ENCODE measurements around the gene HDGF.
A peak's percentile ranks its signal among the peaks of the same experiment; 100 is the strongest.

HDGF gene

DNA sequence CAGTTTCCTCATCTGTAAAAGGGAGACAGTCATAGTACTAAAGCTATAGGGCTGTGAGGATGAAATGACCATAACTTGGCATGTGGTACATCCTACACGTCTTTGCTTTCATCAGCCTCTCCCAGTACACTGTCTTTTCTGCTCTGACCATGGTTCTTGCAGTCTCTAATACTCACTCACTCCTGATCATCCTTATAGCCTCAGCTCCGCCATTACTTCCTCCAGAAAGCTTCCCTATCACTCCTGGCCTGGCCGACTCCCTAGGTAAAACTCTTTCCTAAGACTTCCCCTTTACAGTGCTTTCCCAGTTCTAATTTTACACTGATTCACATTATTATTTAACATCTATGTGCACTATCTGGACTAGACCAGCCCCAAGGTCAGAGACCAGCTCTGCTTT lies 5.6 kb downstream of the HDGF start:
- no peak for DNase-seq

DNA sequence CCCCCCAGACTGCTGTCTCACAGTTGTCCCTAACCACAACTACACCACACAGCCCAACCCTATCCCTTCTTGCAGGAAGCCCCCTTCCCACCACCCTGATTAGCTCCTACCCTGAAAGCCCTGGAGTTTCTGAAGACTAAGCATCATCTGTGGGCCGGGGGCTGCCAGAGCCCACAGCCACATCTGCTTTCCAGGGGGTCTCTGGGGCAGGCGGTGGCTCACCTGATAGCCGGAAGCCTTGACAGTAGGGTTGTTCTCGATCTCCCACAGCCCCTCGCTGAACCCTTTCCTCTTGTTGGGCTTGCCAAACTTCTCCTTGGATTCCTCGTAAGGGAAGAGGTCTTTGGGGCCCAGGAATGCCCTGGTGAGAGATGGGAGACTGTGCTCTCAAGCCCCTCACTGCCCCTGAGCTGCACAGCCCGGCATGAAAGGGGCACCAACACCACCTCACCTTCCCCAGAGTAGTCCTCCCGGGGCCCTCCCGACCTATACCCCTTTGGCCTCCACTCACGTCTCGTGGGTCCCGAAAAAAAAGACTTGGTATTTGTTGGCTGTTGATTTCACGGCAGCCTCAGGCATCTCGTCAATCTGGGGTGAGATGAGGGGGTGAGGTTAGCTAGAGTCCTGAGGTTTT lies 6.6 kb downstream of the HDGF start:
- no peak for DNase-seq

DNA sequence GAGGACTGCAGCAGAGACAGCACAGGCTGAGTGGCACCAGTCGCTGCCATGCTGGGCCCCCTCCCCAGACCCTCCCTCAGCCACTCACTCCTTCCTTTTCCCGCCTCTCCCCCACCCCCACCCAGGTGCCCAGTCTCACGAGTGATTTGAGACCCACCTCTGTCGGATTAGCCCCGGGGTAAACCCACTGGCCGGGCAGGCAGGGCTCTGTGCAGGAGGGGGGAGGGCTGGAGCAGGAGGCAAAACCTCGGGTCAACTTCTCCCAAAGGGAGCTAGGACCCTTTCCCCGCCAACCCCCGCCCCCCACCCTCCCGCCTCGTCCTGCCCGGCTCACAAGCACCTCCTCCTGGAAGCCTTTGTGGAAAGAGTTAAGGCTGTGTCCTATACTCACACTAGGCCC lies 7.1 kb downstream of the HDGF start:
- no peak for DNase-seq

DNA sequence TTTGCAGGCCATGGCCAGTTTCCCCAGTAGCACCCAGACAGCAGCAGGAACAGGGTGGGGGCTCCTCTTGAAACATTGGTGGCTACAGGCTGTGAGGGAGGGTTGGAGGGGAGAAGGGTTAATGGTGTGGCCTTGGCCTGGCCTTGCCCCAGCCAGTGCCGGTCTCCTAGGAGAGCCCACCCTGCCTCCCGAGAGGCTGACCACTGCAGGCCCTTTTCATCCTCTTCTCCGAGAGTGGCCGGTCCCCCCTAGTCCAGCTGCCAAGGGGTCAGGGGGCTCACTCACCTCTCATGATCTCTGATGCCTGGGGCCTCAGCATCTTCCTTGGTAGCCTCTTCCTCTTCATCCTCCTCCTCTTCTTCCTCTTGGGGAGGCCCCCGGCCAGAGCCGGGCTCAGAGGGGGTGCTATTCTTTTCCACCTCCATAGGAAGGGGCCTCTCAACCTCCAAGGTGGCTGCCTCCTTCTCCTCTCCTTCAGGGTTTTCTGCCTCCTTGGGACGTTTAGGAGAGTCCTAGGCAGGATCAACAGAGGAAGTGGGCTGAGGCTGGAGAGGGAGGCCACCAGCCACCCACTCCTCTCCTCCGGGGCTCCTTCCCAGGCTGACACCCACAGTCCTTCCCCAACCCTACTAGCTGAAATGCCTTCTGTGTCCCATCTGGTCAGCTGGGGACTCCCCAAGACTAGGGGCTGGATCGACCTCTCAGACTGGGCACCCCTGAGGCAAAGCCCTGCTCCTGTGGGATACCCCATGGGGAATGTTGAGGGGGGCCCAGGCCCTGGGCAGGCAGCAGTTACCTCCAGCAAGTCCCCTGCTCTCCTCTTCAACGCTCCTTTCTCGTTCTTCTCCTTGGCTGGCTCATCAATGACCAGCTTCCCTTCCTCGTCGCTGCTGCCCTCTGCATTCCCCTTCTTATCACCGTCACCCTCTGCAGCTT lies 7.8 kb downstream of the HDGF start:
- no peak for DNase-seq

DNA sequence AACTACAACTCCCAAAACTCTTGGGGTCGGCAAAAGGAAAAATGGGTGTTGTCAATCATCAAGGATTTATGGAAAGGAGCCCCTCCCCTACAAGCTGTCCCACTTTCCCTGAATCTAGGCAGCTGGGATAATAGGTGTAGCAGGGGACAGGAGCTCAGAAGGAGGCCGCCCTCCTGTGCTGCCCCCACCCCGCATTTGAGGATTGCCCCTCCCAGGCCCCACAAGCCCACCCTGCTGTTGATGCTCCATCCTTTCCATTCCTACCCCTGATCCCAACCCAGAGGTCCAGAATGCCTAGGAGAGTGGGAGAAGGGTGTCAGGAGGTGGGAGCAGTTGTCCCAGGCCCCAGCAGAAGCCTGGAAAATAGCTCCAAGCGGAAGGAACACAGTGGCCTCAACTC lies 8.7 kb downstream of the HDGF start:
- no peak for DNase-seq

DNA sequence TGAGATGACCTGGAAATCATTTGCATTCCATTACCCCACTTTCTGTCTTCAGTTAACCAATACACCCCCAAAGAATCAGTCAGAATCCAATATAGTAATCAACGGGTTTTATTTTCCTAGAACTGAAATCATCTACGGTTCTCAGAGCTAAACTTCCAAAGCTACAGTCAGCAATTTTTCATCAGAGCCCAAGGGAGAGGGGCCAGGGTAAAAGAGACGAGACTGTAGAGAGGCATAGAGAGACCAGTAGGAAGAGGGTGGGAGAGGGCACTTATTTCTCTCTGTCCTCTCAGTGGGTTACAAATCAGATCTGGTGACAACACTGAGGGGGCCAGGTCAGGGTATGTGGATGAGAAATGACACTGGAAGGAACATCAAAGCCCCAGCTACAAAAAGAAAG lies 9.5 kb downstream of the HDGF start:
- DNase-seq, result no peak

DNA sequence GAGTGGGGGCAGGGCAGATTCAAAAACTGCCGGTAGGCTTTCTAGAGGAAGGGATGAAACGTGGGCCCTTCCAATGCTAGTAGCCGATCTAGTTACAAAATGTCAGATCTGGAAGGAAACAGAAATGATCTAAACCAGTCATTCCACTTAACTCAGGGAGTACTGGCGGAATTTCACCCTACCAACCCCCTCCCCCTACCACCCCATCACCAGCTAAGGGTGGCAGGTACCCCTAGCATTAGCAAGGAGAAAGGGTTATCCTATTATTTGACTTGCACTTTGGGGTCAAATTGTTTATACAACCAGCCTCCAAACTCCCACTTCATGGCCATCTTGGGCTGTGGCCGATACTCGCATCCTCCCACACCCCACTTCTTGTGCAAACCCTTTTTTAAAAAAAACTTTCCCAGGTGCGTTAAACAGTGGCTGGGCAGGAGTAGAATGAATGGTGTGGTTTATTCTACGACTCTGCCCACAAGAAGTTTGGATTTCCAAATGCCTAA lies 9.9 kb downstream of the HDGF start:
- DNase-seq, result no peak

DNA sequence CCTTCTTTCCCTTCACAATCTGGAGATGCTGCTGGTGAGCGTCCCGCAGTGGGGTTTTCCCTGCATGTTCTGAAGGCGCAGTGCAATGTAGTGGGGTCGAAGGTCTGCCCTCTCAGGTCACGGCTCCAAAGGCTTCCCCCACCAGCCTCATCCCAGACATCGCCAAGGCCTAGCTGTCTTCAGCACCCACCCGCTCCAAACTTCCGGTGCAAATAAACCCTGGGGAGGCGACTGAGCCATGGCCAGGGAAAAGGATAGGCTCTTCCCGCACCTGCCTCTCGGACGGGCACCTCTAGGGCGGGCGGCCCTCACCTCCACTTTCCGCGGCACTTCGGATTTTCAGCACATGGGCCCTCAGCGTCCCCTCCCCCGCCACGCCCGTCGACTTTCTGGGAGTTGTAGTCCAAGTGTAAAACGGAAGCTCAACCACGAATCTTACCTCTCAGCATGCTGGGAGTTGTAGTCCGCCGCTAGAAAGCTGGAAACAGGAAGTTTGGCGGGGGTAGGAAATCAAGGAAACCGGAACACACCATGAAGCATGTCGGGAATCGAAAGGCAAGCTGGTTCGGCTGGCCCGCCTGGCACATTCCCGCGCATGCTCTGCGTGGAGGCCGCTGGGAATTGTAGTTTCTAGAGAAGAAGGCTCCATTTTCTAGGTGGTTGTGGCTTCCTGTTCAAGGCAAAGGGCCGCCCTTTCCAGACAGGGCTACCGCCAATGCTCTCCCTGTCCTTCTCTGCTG lies 10.6 kb downstream of the HDGF start, which contains the start of gene MRPL24:
TSS of gene MRPL24 (minus strand) at position 348 of the 740 bp plus-strand sequence. CDS start 2,384 bp downstream, outside the sequence.
- DNase-seq, result peak; percentile 100

DNA sequence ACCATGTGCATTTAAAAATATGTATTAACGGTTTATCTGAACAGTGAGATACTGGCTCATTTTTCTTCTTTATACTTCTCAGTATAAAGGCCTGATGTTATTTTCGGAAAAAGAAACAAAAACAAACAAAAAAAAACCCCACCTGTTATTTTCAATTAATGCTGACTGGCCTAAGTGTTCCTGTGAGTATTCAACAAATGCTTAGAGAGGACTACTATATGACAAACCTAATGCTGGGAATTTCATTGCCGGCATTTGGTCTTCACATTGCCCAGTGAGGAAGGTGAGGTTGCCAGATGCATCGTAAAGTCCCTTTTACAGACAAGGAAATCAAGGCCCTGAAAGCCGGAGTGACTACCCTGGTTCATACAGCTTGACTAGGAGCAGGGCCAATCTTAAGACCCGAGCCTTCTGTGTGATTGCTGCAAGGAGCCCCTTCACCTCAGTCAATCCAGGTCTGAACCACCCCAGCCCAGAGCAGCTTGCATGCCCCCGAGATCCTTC lies 11.2 kb downstream of the HDGF start:
- DNase-seq, result peak; percentile 47

DNA sequence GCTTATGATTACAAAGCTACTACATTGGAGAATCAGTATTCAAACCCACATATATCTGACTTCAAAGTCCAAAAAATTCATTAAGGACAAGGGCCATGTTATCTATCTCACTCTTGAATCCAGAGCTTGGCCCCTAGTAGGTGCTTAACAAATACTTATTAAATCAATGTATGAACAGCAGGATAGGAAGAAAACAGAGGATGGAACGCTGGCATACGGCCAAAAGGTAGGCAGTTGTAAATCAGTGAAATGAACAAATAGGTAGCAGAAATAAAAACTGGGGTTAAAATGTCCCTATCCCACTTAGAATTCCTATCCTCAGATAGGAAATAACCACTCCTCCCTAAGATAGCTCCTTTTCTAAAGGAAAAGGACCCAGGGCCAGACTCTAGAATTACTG lies 12.6 kb downstream of the HDGF start:
- no peak for DNase-seq

DNA sequence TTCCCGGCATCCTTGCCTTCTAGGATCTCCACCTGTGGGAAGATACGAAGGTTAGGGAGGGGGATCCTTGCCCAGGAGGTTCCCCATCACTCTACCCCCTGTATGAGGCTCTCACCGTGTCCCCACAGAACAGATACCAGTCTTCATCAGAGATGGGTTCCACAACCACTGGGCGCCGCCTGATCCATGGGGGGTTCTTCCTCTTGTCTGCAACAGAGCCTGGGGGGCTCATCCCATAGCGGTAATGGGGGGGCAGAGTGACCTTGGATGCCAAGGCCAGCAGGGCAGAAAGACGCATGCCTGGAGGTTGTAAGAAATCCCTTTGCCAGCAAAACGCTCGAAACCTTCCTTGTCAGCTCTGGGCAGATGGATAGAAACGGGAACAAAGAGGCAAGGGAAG lies 13.1 kb downstream of the HDGF start:
- DNase-seq, result no peak

DNA sequence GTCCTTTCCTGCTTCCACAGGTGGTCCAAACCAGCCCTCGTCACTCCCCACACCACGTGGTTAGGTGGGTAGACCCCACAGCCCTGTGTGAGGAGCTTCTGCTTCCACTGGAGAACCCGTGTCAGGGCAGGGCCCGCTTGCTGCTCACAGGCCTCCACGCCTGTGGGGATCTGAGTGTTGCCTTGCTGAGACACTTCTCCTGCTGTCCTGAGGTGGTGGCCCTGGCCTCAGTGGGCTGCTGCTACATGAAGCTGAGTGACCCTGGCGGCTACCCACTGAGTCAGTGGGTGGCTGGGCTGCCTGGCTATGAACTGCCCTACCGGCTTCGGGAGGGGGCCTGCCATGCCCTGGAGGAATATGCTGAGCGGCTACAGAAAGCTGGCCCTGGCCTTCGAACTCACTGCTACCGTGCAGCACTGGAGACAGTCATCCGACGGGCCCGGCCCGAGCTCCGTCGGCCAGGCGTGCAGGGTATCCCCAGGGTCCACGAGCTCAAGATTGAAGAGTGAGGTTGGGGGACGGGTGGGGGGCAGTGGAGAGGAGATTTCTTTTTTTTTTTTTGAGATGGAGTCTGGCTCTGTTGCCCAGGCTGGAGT lies 17.4 kb downstream of the HDGF start:
- no peak for DNase-seq

DNA sequence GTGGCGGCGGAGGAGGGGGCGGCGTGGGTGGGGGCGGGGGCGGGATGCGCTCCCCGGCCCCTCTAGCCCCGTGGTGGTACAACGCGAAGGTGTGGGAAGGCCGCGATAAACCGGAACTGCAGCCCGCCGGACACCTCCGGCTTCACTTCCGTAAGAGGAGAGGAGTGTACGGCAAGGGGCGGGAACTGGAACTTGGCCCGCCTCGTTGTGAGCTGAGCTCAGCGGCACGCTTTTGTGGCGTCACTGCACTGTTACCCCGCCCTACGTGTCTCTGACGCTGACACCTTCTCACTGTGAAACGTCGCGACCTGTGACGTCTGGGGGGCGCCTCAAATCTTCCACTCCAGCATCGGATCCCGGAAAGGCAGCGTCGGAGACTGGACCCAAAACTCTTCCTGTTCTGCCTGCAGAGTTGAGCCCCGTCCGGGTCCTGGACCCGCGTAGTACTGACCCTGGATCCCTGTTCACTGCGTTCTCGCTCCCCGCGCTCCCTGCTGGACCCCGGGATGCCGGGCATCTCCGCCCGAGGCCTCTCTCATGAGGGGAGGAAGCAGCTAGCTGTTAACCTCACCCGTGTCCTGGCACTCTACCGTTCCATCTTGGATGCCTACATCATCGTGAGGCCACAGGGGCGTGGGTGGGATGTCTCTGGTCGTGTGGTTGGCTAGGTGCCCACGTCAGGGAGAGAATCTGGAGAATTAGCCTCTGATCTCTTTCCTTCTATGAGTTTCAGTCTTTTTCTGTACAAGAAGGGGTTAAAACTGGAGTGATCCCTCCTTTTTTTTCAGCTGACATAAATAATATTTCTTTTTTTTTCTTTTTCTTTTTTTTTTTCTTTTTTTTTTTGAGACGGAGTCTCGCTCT lies 22.6 kb downstream of the HDGF start, which contains the start of gene ISG20L2:
TSS of gene ISG20L2 (minus strand) at position 168 of the 864 bp plus-strand sequence. CDS start 1,114 bp downstream, outside the sequence.
- DNase-seq, result peak; percentile 98

DNA sequence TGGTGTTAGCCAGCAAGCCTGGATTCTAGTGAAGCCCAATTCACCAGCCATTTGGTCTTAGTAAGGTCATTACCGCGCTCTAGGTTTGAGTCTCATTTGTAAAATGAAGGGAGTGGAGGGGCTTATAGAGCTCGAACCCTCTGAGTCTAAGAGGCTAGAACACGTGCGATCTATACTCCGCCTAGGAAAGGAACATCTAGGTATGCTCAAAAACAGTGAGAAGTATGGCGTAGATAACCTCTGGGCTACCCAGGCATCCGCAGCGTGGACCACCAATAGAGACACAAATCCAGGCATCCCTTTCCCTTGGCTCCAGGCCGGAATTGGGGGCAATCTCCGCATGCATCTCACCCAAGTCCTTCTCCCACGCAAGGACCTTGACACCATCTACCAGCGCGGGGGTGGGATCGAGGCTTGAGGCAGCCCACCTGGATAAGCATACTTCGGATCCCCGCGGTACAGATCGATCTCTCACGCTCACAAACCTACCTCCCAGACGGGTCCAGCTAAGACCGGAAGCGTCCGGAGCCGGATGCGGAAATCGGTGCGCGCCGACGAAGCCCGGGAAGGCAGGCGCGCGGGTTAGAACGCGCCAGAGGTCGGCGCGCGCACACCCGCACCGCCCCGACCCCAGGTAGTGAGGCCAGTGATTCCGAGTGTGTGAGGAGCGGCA lies 23.4 kb downstream of the HDGF start, which contains the start of gene METTL25B:
TSS of gene METTL25B (plus strand) at position 544 of the 673 bp plus-strand sequence. CDS start 636 bp downstream, outside the sequence.
- DNase-seq, result peak; percentile 88

DNA sequence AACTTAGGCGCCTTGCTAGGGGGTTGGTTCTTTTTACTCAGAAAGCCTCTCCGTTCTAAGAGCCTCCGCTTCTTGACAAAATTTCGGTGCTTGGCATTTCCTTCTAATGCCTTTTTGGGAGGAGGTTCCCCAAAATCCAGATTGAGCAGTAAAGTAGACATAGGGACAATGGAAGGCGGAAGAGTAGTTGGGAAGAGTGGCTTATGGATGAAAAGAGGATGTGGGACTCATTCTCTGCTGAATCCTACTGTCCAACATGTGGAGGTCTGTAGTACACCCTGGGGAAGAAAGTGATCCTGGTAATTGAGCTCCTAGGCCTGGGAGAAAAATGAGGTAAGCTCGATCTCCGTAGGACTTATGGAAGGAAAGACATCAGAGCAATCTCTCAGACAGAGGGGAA lies 24.0 kb downstream of the HDGF start:
- DNase-seq, result no peak

DNA sequence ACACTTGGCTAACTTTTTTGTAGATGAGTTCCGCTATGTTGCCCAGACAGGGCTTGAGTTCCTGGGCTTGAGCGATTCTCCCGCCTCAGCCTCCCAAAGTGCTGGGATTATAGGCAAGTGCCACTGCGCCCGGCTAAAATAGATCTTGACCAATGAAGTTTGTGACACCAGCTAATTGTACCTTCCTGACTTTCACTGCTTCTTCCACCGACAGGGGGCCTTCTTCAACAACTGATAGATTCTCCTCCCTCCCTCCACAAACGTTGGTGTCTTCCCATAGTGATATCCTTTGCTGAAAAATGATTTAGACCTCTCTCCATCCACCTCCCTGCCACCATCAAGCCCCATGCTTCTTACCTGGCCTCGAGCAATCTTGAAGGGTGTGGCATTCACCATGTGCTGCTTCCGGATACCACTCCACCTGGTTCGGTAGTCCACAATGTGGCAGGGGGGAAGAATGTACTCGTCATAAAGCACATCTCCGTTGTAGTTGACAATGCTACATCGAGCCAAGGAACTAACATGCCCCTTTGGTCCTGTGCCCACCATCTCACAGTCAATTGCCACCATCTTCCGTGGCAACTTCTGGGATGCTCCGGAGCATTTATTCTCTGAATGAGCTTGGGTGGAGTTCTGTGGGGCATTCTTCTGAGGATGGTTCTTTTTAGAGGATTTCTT lies 24.8 kb downstream of the HDGF start:
- peak; percentile 86 for DNase-seq

DNA sequence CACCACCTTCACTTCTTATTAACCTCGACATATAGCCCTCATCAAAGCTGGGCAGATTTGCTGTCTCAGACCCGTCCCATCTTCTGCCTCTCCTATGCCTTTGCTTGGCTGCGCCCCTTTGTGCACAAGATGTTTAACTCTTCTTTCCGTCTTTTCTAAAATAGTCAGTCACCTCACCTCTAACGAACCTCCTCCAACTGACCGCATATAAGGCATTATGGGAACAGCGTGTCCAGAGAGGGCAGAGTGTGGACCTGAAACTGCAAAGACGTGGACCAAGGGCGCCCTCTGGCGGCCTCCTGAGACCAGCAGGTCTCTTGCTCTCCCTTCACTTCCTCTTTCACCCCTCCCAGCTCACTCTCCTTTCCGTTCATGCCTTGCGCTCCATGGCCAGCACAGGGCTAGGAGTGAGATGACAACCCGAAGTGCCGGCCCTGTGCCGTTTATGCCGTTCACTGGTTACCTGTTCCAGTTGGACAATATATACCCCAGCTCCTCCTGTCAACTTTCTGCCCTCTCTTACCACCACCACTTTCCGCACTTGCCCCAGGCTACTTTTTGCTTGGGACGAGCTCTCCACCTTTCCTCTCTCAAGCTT lies 25.7 kb downstream of the HDGF start:
- DNase-seq, result peak; percentile 90

DNA sequence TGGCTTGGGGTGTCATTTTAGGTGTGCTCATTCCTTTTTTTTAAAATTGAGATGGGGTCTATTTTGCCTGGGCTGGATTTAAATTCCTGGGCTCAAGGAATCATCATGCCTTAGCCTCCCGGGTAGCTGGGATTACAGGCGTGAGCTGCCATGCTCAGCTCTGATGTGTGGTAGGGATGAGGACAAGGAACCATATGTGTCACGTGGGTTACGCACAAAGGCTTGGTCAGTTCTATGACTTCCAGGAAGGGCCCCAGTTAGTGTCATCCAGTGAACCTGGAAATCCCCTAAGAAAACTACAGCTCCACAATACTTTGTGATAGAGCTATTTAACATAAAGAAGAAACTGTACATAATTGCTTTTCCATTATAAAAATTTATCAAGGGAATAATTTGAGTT lies 29.9 kb downstream of the HDGF start:
- no peak for DNase-seq

DNA sequence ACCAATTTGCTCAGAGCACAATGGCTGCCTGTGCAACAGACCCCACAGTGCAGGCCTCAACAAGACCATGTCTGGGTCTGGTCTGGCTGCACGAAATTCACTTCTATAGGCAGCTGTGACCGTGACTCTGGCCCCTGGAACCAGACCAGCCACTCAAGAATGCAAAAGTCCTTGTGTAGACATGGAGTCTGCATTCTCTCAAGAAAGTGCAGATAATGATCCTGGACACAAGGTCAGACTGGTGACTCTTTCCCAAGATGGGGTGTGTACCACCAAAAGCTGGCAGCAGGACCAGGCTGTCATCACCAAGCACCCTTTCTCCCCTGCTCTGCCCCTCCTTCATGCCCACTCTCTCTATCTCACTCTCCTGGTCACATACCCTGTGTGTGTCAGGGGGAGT lies 30.3 kb downstream of the HDGF start:
- no peak for DNase-seq

DNA sequence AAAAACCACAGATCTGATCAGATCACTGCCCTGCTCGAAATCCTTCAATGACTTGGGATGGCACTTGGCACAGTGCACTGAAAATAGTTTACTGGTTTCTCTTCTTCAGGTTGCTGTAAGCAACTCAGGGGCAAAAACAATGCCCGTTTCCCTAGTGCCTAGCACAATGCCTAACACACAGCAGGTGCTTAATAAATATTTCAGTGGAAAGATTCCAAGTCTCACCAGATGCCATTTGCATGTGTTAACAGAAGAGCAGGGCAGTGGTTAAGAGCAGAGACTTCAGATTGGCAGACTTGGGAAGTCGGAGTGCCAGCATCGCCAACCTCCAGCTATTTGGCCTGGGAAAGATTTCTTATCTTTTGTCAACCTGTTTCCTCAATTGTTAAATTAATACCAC lies 34.1 kb downstream of the HDGF start:
- DNase-seq, result no peak
